HFF-Myc (cell line): Measurements from ENCODE around the gene DAPP1.
"Not testable (repeated sequence)": the region's sequence is repeated elsewhere in the genome, so short reads cannot be mapped to it uniquely, and the experiment has no call there.

Experiments used
- DNase-seq: peaks from one replicate; pipeline ENCODE4 v3.0.0-alpha.2; 2011; ENCODE audit warnings: low read depth; ENCODE audit errors: extremely low read depth
- H3K4me3 ChIP-seq: replicated peaks from 2 replicates; pipeline ENCODE4 v1.5.1; 2011; ENCODE audit warnings: low read depth, mild to moderate bottlenecking, control low read depth, low read length
- TF ChIP-seq, protein P1 (sequence below): IDR thresholded peaks from 2 replicates; pipeline ENCODE4 v1.5.1; 2012; ENCODE audit warnings: mild to moderate bottlenecking, low read depth, low read length, control low read depth; ENCODE audit errors: missing control alignments

Gene DAPP1

DNA sequence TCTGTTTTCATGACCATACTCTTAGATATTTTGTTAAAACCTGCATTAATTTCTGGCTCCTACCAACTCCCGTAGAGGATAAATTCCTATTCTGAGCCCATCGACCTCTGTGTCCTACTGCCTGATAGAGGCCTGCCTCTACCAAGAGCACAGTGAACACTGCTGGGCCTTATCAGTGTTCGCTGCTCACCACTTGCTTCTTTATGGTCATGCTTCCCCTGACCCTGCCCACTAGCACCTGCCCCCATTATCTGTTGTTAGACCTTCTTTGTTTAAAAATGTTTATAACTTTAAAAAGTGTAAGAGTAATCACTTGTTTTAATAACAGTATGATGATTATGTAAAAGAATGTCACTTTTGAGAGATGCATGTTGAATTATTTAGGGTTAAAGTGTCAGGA is 6.1 kb downstream of the DAPP1 start:
- TF ChIP-seq, protein P1, sequence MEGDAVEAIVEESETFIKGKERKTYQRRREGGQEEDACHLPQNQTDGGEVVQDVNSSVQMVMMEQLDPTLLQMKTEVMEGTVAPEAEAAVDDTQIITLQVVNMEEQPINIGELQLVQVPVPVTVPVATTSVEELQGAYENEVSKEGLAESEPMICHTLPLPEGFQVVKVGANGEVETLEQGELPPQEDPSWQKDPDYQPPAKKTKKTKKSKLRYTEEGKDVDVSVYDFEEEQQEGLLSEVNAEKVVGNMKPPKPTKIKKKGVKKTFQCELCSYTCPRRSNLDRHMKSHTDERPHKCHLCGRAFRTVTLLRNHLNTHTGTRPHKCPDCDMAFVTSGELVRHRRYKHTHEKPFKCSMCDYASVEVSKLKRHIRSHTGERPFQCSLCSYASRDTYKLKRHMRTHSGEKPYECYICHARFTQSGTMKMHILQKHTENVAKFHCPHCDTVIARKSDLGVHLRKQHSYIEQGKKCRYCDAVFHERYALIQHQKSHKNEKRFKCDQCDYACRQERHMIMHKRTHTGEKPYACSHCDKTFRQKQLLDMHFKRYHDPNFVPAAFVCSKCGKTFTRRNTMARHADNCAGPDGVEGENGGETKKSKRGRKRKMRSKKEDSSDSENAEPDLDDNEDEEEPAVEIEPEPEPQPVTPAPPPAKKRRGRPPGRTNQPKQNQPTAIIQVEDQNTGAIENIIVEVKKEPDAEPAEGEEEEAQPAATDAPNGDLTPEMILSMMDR: no peak
- no peak for DNase-seq
- no peak overlapping the region for H3K4me3 ChIP-seq

DNA sequence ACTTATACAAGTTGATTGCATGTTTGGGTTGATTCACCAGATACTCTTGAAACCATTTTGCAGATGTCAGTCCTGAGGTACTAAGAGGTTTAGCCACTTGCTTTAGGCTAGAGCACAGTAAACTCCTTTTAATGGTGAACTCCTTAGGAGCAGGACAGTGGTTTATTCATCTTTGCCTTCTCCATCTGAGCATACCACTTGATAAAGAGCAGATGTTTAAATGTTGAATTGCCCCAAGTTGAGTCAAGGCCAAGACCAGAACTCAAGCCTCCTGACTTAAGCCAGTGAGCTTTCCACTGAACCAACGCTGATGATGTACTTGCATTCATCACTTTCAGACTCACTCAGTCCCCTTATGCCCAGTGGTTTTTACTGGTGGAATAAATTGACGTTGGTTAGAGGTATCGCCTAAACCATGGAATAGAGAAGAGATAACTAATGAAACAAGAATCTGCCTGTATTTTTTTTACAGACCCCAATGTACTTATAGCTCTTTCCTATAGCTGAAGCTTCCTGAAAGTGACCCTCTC is 7.5 kb downstream of the DAPP1 start:
- DNase-seq: no peak
- no peak overlapping the region for H3K4me3 ChIP-seq
- TF ChIP-seq, protein P1: no peak

DNA sequence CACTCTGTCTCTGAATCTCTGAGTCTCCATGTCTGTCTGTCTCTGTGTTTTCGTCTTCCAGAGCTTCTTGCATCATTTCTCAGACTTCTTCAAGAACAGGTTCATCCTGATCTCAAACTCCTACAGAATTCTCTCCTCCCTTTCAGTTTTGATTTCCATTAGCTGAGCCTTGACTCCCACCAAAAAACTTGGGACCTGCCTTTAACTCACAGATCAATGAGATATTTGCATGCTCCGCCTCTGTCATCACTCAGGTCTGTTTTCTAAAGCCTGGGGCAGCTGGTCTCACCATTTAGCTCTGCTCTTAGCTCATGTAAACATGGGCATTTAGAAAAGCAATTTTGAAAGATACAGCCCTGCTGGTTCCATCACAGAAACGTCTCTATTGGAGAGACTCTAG is 8.6 kb downstream of the DAPP1 start:
- TF ChIP-seq, protein P1: no peak
- H3K4me3 ChIP-seq: no peak overlapping the region
- DNase-seq: no peak

- TF ChIP-seq, protein P1: no peak
- DNase-seq: no peak
- no peak overlapping the region for H3K4me3 ChIP-seq
Observed at GRCh38 chr4:99826016-99826415, 9.4 kb downstream of the DAPP1 start.

- TF ChIP-seq, protein P1: no peak
- H3K4me3 ChIP-seq: no peak overlapping the region
- no peak for DNase-seq
Observed at GRCh38 chr4:99827454-99827853, 10.8 kb downstream of the DAPP1 start.

- DNase-seq: no peak
- TF ChIP-seq, protein P1: no peak
- no peak overlapping the region for H3K4me3 ChIP-seq
Observed at GRCh38 chr4:99827857-99828256, 11.2 kb downstream of the DAPP1 start.

- no peak overlapping the region for H3K4me3 ChIP-seq
- TF ChIP-seq, protein P1: no peak
- no peak for DNase-seq
Observed at GRCh38 chr4:99828477-99828876, 11.8 kb downstream of the DAPP1 start.

- not testable (repeated sequence) for H3K4me3 ChIP-seq, DNase-seq
Observed at GRCh38 chr4:99830051-99830450, 13.4 kb downstream of the DAPP1 start.
